HG03469 (cell line): ENCODE measurements around the gene SNRPA.
A peak's percentile ranks its signal among the peaks of the same experiment; 100 is the strongest.

Source experiments
- ATAC-seq: cut with Tn5 transposase; IDR thresholded peaks from one replicate; pipeline ENCODE4 v1.9.1; 2021; ENCODE audit warnings: mild to moderate bottlenecking, moderate library complexity, moderate number of reproducible peaks; ENCODE audit not compliant: unreplicated experiment

Gene SNRPA

GRCh38 chr19:40750874-40751537 lies at the start of gene SNRPA:
SNRPA (plus strand) TSS chr19:40751203; CDS start chr19:40751409, 206 bp downstream.
- ATAC-seq, result peak; percentile 38

- ATAC-seq, result no peak
Measured at GRCh38 chr19:40701758-40702157, 49.2 kb upstream of the SNRPA start.

GRCh38 chr19:40702337-40703012 lies 48.5 kb upstream of the SNRPA start:
- no peak for ATAC-seq

- no peak for ATAC-seq
Measured at GRCh38 chr19:40703029-40703755, 47.8 kb upstream of the SNRPA start.

- no peak for ATAC-seq
Measured at GRCh38 chr19:40704491-40705361, 46.3 kb upstream of the SNRPA start.

GRCh38 chr19:40705362-40705651 lies 45.7 kb upstream of the SNRPA start:
- no peak for ATAC-seq

GRCh38 chr19:40705950-40706619 lies 44.9 kb upstream of the SNRPA start:
- no peak for ATAC-seq

GRCh38 chr19:40707615-40708014 lies 43.4 kb upstream of the SNRPA start:
- ATAC-seq, result no peak

GRCh38 chr19:40709817-40710216 lies 41.2 kb upstream of the SNRPA start:
- ATAC-seq, result no peak

- ATAC-seq, result no peak
Measured at GRCh38 chr19:40713939-40714338, 37.1 kb upstream of the SNRPA start.

- ATAC-seq, result no peak
Measured at GRCh38 chr19:40714441-40715299, 36.3 kb upstream of the SNRPA start.

- ATAC-seq, result no peak
Measured at GRCh38 chr19:40716031-40716481, 34.9 kb upstream of the SNRPA start.

GRCh38 chr19:40716482-40717324 lies 34.3 kb upstream of the SNRPA start, which contains the start of the genes COQ8B and ITPKC:
COQ8B (minus strand) TSS chr19:40716886; CDS start chr19:40714632, 2,254 bp downstream.
ITPKC (plus strand) TSS chr19:40717112; CDS start chr19:40717136, 24 bp downstream.
- peak; percentile 44 for ATAC-seq

GRCh38 chr19:40717325-40717879 lies 33.6 kb upstream of the SNRPA start:
- no peak for ATAC-seq

- ATAC-seq, result no peak
Measured at GRCh38 chr19:40717880-40718773, 32.9 kb upstream of the SNRPA start.

- no peak for ATAC-seq
Measured at GRCh38 chr19:40718774-40719391, 32.1 kb upstream of the SNRPA start.
